GM23338 (cell line): ENCODE results near the gene THOC2.

Experiments
- CREB1 ChIP-seq: fragments of 250-450 bp; sonication (Bioruptor Pico); IDR thresholded peaks from 2 replicates; pipeline ENCODE4 v1.5.0; 2020; ENCODE audit warnings: low read depth, mild to moderate bottlenecking, moderate library complexity
- CTCF ChIP-seq, 2 experiments: fragments of 200-600 bp in 1 of 2; sonication (generic) in 1 of 2; conservative IDR thresholded peaks; 2 replicates each; pipeline versions ENCODE4 v1.5.1 to v1.6.1; 2016 to 2017; ENCODE audit warnings: antibody characterized with exemption in 2 of 2, low read depth in 2 of 2, mild to moderate bottlenecking in 2 of 2, moderate library complexity in 1 of 2
- EZH2 ChIP-seq: fragments of 200-600 bp; sonication (generic); IDR thresholded peaks from one replicate; pipeline ENCODE4 v1.8.0; 2017; ENCODE audit warnings: antibody characterized with exemption, mild to moderate bottlenecking, low read depth; ENCODE audit not compliant: unreplicated experiment
- EZH2phosphoT487 ChIP-seq: fragments of 200-600 bp; sonication (generic); IDR thresholded peaks from one replicate; pipeline ENCODE4 v1.8.1; 2018; ENCODE audit warnings: antibody characterized with exemption; ENCODE audit not compliant: unreplicated experiment
- JUNB ChIP-seq: IDR thresholded peaks from one replicate; pipeline ENCODE4 v1.6.1; 2016; ENCODE audit warnings: antibody characterized with exemption; ENCODE audit not compliant: unreplicated experiment
- NANOG ChIP-seq: IDR thresholded peaks from 2 replicates; pipeline ENCODE4 v1.6.1; 2016; ENCODE audit warnings: antibody characterized with exemption, borderline replicate concordance
- POLR2AphosphoS5 ChIP-seq: IDR thresholded peaks from 2 replicates; pipeline ENCODE4 v1.6.1; 2016; ENCODE audit warnings: antibody characterized with exemption, low read depth
- STAT1 ChIP-seq: IDR thresholded peaks from one replicate; pipeline ENCODE4 v1.6.1; 2016; ENCODE audit warnings: antibody characterized with exemption; ENCODE audit not compliant: unreplicated experiment
- ZNF331 ChIP-seq: fragments of 250-450 bp; sonication (Bioruptor Pico); IDR thresholded peaks from 2 replicates; pipeline ENCODE4 v1.5.0; 2020; ENCODE audit warnings: low read depth, mild to moderate bottlenecking, moderate library complexity
- TF ChIP-seq, protein P1 (sequence below): IDR thresholded peaks from one replicate; pipeline ENCODE4 v1.6.1; 2018; ENCODE audit warnings: antibody characterized with exemption; ENCODE audit not compliant: unreplicated experiment
- TF ChIP-seq, protein P2 (sequence below): IDR thresholded peaks from 2 replicates; pipeline ENCODE4 v1.6.1; 2016; ENCODE audit warnings: antibody characterized with exemption

DNA sequence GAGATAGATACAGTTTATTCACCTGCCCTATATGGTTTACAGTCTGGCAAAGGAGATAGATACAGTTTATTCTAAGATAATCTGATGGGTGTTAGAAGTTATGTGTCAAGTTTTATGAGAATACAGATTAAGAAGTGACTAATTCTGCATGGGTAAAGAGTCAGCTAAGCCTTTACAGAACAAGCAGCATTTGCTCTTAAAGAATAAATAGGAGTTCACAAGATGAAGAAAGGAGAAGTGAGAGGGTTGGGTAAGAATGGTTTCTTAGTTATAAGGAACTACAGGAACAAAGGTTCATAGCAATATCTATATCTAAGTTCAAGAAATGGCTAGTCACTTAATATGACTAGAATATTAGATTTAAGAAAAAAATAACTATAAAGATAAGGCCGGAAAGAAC, 47.6 kb downstream of the THOC2 start:
- TF ChIP-seq CTCF (conservative IDR thresholded peaks at IDR 0.05; ENCODE audit: low read depth in 2 of 2) (no peak), EZH2 (no peak), EZH2phosphoT487 (no peak), POLR2AphosphoS5 (no peak), CREB1 (CRISPR knock-in tag) (no peak), STAT1 (no peak), ZNF331 (CRISPR knock-in tag) (no peak), JUNB (no peak), NANOG (no peak)
- TF ChIP-seq, protein P1, sequence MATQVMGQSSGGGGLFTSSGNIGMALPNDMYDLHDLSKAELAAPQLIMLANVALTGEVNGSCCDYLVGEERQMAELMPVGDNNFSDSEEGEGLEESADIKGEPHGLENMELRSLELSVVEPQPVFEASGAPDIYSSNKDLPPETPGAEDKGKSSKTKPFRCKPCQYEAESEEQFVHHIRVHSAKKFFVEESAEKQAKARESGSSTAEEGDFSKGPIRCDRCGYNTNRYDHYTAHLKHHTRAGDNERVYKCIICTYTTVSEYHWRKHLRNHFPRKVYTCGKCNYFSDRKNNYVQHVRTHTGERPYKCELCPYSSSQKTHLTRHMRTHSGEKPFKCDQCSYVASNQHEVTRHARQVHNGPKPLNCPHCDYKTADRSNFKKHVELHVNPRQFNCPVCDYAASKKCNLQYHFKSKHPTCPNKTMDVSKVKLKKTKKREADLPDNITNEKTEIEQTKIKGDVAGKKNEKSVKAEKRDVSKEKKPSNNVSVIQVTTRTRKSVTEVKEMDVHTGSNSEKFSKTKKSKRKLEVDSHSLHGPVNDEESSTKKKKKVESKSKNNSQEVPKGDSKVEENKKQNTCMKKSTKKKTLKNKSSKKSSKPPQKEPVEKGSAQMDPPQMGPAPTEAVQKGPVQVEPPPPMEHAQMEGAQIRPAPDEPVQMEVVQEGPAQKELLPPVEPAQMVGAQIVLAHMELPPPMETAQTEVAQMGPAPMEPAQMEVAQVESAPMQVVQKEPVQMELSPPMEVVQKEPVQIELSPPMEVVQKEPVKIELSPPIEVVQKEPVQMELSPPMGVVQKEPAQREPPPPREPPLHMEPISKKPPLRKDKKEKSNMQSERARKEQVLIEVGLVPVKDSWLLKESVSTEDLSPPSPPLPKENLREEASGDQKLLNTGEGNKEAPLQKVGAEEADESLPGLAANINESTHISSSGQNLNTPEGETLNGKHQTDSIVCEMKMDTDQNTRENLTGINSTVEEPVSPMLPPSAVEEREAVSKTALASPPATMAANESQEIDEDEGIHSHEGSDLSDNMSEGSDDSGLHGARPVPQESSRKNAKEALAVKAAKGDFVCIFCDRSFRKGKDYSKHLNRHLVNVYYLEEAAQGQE: no peak
- TF ChIP-seq, protein P2, sequence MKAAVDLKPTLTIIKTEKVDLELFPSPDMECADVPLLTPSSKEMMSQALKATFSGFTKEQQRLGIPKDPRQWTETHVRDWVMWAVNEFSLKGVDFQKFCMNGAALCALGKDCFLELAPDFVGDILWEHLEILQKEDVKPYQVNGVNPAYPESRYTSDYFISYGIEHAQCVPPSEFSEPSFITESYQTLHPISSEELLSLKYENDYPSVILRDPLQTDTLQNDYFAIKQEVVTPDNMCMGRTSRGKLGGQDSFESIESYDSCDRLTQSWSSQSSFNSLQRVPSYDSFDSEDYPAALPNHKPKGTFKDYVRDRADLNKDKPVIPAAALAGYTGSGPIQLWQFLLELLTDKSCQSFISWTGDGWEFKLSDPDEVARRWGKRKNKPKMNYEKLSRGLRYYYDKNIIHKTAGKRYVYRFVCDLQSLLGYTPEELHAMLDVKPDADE: no peak
